Measurements from ENCODE around the gene RERE. TPM values are rescaled to one million over a fixed set of nuclear protein-coding genes. Genes with fewer than 3 reads are reported as not detected.

The RERE gene
- total and polyA plus RNA-seq, 2 experiments from 2014 or later: 148 to 170 TPM

DNA sequence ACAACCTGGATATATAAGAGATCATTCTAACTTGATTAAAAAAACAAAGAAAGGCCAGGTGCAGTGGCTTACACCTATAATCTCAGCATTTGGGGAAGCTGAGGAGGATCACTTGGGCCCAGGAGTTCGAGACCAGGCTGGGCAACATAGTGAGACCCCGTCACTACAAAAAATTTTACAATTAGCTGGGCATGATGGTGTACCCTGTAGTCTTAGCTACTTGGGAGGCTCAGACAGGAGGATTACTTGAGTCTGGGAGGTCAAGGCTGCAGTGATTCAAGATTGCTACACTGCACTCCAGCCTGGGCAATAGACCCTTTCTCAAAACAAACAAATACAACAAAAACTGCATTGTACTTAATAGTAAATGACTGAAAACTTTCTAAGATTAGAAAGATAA is 330.2 kb downstream of the RERE start:
- Histone ChIP-seq H3K79me2 (replicated peaks; ENCODE audit: insufficient read depth) (peaks cover 67% of the 10 kb centered on the region), H3K9me2 (ENCODE audit: insufficient read depth) (no peaks in the 10 kb centered on the region), H3K4me3 (no peak overlapping the region), H3K27ac (ENCODE audit: low read depth) (no peak overlapping the region), H3F3A (replicated peaks; ENCODE audit: low read depth) (no peaks in the 10 kb centered on the region), H2AFZ (no peak overlapping the region), H3K27me3 (ENCODE audit: insufficient read depth) (no peaks in the 10 kb centered on the region), H3K4me1 (ENCODE audit: insufficient read depth) (peaks cover 11% of the 10 kb centered on the region), H3K36me3 (ENCODE audit: insufficient read depth) (no peaks in the 10 kb centered on the region), H4K20me1 (replicated peaks; ENCODE audit: insufficient read depth) (peaks cover 9% of the 10 kb centered on the region; the same call in 1 of the 2 replicates), H3K4me2 (no peak overlapping the region)
- DNase-seq (ENCODE audit: low spot score): no peak
- Mint-ChIP-seq H3K36me3 (ENCODE audit: low read depth) (peaks cover 22% of the 10 kb centered on the region), H3K4me1 (peaks cover 9% of the 10 kb centered on the region; the same call in 2 of the 3 replicates), H3K9me3 (no peaks in the 10 kb centered on the region), H3K27ac (no peak overlapping the region), H3K27me3 (ENCODE audit: insufficient read depth, low read depth, poor library complexity) (peaks cover 2% of the 10 kb centered on the region), H3K4me3 (no peak overlapping the region)
- no peak for TF ChIP-seq EZH2 (IDR thresholded peaks at IDR 0.05; ENCODE audit: low read depth, unreplicated experiment)
- no peak for TF ChIP-seq CREB1 (CRISPR knock-in tag; IDR thresholded peaks at IDR 0.05; ENCODE audit: low read depth)
- TF ChIP-seq ETS1 (IDR thresholded peaks at IDR 0.05): no peak
- TF ChIP-seq ZNF462 (CRISPR knock-in tag; IDR thresholded peaks at IDR 0.05): no peak
- no peak for TF ChIP-seq ZNF331 (CRISPR knock-in tag; IDR thresholded peaks at IDR 0.05; ENCODE audit: low read depth)
- ATAC-seq: no peak
